ENCODE data around the gene KCNG2. TPM values are rescaled to one million over a fixed set of nuclear protein-coding genes. Genes with fewer than 3 reads are reported as not detected.

Gene KCNG2
- total and polyA plus RNA-seq, 10 of the 15 experiments (the other 5 are each of a cell fraction or from before 2014, with no cell fraction given): 0.20 to 0.23 TPM; not detected in 8

DNA sequence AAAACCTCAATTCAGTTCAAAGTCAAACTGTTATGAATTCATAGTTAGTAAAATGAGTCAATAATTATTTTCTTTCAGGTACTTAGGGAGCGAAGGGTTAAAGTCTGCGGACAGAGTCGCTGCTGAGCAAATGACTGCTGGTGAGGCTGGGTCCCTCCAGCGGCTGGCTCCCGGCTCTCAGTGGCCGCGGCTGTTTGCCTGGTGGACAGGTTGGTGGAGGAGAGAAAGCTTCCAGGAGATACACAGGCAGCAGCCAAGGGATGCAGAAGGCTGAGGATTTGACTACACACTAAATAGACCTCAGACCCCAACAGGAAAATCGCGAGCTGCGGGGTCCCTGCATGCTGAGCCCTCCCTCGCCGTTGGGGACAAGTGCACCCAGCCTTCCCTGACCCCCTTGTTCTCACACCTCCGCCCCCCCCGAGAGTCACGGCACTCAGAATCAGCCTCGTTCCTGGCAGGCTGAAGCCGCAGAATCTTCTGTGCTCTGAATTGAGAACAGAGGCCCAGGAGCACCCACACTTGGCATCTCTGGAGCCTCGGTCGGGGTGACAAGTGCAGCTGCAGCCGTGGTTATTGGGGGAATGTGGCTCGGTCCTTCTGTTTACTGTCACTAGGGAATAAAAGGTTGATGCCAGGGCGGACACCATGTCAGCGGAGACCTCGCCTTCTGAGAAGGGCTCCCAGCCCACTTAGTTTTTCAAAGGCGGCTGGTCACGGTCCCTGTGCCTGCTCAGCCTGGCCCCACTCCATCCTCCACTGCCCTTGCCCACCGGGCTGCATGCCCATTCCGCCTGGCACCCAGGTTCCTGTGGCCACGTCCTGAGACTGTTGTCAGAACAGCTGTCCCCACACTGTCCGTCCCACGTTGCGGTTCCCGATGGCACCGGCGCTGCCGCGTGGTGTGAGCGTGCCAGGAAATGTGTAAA lies 79.7 kb downstream of the KCNG2 start:
- intact Hi-C loops (cut with micrococcal nuclease; ENCODE audit: unreplicated experiment) (no loop called here), in situ Hi-C loops (cut with MboI) (no loop called here)
- FAIRE-seq (no peak), ATAC-seq (no peak), DNase-seq (ENCODE audit: low read depth, low spot score) (no peak)
- Histone ChIP-seq H3K4me1 (ENCODE audit: control insufficient read depth, insufficient read depth, low read length) (no peaks in the 10 kb centered on the region), H3K36me3 (ENCODE audit: control insufficient read depth in 2 of 2, insufficient read depth in 2 of 2, low read length in 1 of 2) (no peaks in the 10 kb centered on the region), H2AFZ (ENCODE audit: control insufficient read depth, low read depth, low read length) (no peak overlapping the region), H3K9me3 (replicated peaks; ENCODE audit: control insufficient read depth, insufficient read depth, low read length) (no peaks in the 10 kb centered on the region; the same call in 2 of the 3 replicates), H3K4me2 (ENCODE audit: control insufficient read depth, insufficient read depth) (no peak overlapping the region), H4K20me1 (ENCODE audit: control insufficient read depth, insufficient read depth) (no peaks in the 10 kb centered on the region), H3K27ac (ENCODE audit: control insufficient read depth, insufficient read depth) (no peak overlapping the region), H3K27me3 (replicated peaks in 1 of 2; ENCODE audit: control insufficient read depth in 2 of 2, insufficient read depth in 2 of 2, low read length in 1 of 2) (no peaks in the 10 kb centered on the region), H3K79me2 (ENCODE audit: control insufficient read depth, insufficient read depth, low read length) (no peaks in the 10 kb centered on the region), H3K4me3 (no peak overlapping the region), H3K9ac (ENCODE audit: control insufficient read depth, insufficient read depth, low read length) (no peak overlapping the region)
- TF ChIP-seq ZNF217 (IDR thresholded peaks at IDR 0.05) (no peak), TCF7 (IDR thresholded peaks at IDR 0.05; ENCODE audit: borderline replicate concordance) (no peak), SMAD5 (IDR thresholded peaks at IDR 0.05; ENCODE audit: low read depth) (no peak), POLR2AphosphoS2 (IDR thresholded peaks at IDR 0.05; ENCODE audit: low read depth, low read length) (no peak), NFYA (IDR thresholded peaks at IDR 0.05; ENCODE audit: borderline replicate concordance, low read depth, low read length) (no peak), HDAC6 (IDR thresholded peaks at IDR 0.05; ENCODE audit: unreplicated experiment) (no peak), JUND (IDR thresholded peaks at IDR 0.05; ENCODE audit: low read depth, low read length) (no peak), NR2F1 (conservative IDR thresholded peaks at IDR 0.05) (no peak), RAD51 (IDR thresholded peaks at IDR 0.05) (no peak), GABPA (IDR thresholded peaks at IDR 0.05; ENCODE audit: low read depth) (no peak), PML (IDR thresholded peaks at IDR 0.05; ENCODE audit: low read length) (no peak), RCOR1 (conservative IDR thresholded peaks at IDR 0.05; ENCODE audit: low read depth, low read length) (no peak)
- TF ChIP-seq, protein P1, sequence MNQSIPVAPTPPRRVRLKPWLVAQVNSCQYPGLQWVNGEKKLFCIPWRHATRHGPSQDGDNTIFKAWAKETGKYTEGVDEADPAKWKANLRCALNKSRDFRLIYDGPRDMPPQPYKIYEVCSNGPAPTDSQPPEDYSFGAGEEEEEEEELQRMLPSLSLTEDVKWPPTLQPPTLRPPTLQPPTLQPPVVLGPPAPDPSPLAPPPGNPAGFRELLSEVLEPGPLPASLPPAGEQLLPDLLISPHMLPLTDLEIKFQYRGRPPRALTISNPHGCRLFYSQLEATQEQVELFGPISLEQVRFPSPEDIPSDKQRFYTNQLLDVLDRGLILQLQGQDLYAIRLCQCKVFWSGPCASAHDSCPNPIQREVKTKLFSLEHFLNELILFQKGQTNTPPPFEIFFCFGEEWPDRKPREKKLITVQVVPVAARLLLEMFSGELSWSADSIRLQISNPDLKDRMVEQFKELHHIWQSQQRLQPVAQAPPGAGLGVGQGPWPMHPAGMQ (IDR thresholded peaks at IDR 0.05; ENCODE audit: borderline replicate concordance): no peak
- TF ChIP-seq, protein P2, sequence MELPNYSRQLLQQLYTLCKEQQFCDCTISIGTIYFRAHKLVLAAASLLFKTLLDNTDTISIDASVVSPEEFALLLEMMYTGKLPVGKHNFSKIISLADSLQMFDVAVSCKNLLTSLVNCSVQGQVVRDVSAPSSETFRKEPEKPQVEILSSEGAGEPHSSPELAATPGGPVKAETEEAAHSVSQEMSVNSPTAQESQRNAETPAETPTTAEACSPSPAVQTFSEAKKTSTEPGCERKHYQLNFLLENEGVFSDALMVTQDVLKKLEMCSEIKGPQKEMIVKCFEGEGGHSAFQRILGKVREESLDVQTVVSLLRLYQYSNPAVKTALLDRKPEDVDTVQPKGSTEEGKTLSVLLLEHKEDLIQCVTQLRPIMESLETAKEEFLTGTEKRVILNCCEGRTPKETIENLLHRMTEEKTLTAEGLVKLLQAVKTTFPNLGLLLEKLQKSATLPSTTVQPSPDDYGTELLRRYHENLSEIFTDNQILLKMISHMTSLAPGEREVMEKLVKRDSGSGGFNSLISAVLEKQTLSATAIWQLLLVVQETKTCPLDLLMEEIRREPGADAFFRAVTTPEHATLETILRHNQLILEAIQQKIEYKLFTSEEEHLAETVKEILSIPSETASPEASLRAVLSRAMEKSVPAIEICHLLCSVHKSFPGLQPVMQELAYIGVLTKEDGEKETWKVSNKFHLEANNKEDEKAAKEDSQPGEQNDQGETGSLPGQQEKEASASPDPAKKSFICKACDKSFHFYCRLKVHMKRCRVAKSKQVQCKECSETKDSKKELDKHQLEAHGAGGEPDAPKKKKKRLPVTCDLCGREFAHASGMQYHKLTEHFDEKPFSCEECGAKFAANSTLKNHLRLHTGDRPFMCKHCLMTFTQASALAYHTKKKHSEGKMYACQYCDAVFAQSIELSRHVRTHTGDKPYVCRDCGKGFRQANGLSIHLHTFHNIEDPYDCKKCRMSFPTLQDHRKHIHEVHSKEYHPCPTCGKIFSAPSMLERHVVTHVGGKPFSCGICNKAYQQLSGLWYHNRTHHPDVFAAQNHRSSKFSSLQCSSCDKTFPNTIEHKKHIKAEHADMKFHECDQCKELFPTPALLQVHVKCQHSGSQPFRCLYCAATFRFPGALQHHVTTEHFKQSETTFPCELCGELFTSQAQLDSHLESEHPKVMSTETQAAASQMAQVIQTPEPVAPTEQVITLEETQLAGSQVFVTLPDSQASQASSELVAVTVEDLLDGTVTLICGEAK (IDR thresholded peaks at IDR 0.05; ENCODE audit: borderline replicate concordance): no peak
- ChIA-PET SMC1A (ENCODE audit: uncharacterized antibody, unreplicated experiment) (no interaction called here), POLR2A (no interaction called here), CTCF (no interaction called here), RAD21 (ENCODE audit: unreplicated experiment) (no interaction called here)
- WGBS (ENCODE audit: insufficient coverage, insufficient replicate concordance, low lambda C conversion rate, missing lambda C conversion rate): 54% methylated on average over 34 of the region's 38 CpGs
- no TSS peak for BruUV-seq (replicated peaks)

Data from GM12878 (cell line).